ENCODE results near the gene RELN.
"Not testable (repeated sequence)": the region's sequence is repeated elsewhere in the genome, so short reads cannot be mapped to it uniquely, and the experiment has no call there.

The RELN gene

DNA sequence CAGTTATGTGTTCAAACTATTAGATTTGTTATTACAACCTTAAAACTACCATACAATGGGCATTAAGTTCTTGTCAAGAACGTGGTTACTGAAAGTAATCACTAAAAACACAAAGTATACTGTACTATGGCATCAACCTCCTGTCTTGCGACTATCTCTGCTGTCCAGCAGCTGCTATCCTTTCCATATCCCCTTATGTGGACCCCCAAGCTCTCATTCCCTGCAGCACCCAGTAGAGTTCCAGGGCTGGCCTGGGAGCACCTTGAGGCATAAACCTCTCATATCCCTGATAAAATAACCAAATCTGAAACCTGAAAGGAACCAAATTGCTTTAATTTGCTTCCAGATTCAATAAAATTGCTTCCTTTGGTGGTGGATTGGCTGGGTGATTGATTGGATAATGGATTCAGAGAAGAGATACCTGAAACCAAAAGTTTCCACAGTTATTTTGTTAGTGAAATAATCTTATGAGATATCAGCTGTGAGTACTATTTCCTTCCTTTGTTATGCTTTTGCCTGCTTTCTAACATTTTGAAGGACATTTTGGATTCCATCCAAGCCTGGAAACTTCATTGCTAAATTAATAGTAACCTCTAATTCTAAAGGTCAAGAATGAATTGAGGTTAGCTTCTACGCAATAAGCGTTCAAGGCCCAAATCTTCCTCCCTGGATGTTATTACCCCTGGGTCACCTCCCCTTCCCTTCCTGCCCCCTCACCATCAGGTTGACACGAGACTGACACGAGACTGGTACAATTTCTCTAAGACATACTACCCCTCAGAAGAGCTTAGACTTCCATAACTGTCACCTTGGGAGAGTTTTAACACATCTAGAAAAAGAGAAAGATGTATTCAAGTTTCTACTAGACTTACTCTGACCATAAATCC lies 48.8 kb downstream of the RELN start:
- no peak for DNase-seq

- no peak for DNase-seq
These were observed 51.8 kb downstream of the RELN start for GRCh38 chr7:103937680-103938079.

DNA sequence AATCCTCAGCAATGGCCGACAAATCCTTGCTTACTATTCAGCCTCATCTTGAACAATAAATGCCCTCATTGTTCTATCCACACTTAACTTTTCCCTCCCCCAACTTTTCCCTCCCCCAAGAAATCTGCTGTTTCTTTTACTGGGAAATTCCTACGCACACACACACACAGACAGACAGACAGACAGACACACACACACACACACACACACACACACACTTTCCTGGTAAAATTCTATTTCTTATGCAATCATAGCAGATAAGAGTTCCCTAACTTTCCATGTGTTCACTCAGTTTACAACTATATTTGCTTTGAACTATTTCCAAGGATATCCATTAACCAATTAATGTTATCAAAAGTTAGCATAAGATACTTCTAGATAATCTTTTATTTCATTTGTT lies 52.9 kb downstream of the RELN start:
- no peak for DNase-seq

- DNase-seq: no peak
These were observed 55.0 kb downstream of the RELN start for GRCh38 chr7:103934508-103934907.

DNA sequence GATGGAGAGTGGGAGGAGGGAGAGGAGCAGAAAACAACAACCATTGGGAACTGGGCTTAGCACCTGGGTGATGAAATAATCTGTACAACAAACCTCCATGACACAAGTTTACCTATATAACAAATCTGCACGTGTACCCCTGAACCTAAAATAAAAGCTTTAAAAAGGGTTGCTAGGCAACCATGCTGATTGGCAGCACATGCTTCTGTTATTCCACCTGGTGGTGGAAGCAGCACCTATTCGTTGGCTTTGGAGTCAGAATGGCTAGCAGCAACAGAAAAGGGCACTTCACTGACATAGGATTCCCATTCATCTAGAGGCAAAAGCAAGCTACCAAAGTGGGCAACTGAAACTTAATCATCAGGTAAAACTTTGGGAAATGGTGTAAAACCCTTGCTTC lies 57.1 kb downstream of the RELN start:
- no peak for DNase-seq

DNA sequence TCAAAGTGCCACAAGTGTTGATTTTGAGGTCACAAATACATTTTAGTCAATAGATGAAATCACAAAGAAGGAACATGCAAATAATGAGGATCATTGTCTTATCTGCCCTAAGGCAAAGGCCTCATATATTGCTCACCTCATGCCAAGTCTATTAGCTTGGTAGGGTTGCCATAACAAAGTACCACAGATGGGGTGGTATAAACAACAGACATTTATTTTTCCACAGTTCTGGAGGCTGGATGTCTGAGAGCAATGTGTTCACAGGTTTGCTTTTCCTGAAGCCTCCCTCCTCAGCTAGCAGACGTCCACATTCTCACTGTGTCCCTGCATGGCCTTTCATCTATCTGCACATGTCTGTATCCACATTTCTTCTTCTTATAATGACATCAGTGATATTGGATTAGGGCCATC lies 59.6 kb downstream of the RELN start:
- no peak for DNase-seq

DNA sequence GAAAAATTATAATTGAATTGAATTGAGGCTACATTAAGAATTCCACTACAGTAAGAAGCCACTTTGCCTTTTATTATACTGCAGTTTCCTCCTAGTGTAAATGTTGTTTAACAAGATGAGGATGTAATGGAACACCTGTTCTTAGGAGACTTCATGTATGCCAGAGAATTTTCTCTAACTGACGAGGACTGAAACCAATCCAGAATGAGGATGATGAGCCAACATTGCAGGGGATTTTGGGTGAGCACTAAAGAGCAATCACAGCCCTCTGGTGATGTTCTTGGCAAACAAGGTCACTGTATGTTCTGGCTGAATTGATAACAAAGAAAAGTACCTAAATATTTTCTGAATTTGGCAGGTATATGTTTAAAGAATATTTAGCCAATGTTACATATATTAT lies 60.9 kb downstream of the RELN start:
- DNase-seq: no peak

DNA sequence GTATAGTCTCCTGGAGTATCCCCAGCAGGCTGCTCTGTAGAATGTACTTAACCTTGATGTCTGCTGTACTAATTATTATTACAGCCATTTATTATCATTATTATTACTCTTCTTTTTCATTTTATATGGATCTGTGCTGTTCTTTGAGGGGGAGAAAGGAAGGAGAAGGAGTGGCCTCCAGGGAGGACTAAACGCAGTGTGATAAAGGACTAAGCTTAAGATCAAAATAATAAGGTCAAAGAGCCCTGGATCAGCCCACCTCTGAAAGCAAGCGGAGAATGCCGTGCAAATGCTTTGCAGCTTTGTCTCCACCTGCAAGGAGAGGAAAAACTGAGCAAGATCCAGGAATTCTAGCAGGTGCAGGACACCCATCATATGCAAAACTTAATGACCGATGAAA lies 65.3 kb downstream of the RELN start:
- no peak for DNase-seq

DNA sequence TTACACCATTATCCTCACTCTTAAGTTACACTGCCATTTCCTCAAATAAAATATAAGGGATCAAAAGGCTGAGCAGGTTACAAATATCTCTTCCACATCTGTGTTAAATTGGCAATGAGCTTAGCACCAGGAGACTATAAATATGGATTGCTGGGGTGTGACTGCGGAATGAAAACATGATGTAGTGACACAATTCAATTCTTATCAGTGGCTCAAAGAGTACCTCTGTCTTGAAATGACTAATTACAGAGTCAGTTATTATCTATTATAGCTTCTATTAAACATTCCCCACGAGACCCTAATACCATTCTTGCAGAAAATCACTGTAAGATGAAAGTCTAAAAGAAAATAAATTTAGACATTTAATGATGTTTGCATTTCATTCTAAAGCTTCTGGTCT lies 67.1 kb downstream of the RELN start:
- no peak for DNase-seq

DNA sequence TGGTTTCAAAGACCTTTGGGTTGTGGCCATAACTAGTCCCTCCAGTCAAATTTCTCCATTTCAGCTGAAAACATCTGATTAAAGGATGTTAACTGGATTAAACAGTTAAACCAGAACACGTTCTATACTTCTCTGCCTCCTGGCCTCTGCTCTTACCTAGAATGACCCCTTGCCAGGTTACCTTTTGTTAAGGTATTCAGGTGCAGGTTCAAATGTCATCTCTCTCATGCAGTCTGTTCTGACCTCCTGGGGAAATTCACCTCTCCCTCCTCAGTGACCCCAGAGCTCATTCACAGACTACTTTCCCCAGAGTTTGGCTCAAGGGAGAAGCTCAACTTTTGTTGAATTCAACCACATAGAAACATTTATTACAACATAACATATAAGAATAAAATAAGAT lies 67.8 kb downstream of the RELN start:
- DNase-seq: no peak

GRCh38 chr7:103919272-103919868 lies 70.1 kb downstream of the RELN start:
- DNase-seq: no peak

- DNase-seq: no peak
These were observed 70.7 kb downstream of the RELN start for GRCh38 chr7:103918631-103919271.

DNA sequence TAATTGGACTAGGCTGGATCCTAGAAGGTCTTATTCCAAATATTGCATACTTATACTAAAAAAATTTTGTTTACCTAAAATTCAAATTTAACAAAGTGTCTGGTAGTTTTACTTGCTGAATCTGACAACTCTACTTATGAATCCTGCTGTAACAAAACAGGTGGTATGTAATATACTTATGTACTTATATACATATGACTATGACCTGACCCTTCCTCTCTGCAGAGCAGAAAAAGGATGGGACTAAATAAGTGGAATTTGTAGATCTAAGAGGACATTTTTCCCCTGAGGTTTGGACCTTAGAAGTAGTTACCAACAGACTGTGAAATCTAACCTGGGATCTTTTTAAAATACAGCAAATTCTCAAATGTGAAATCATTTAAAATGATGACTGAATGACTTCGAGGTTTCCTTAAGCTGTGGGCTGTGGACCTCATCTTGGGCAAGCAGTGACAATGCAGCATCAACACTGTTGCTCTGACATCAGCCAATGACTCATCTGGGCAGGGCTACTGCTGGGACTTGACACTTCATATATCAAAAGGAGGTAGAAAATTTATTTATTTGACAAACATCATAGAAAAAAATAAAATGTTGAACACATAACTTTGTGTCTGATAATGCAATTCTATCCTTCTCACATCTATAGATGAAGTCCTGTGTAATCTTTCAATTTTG lies 73.6 kb downstream of the RELN start:
- DNase-seq: no peak

GRCh38 chr7:103914147-103914899 lies 75.1 kb downstream of the RELN start:
- no peak for DNase-seq

GRCh38 chr7:103912891-103913605 lies 76.4 kb downstream of the RELN start:
- no peak for DNase-seq

GRCh38 chr7:103911015-103911414 lies 78.4 kb downstream of the RELN start:
- not testable (repeated sequence) for DNase-seq

DNA sequence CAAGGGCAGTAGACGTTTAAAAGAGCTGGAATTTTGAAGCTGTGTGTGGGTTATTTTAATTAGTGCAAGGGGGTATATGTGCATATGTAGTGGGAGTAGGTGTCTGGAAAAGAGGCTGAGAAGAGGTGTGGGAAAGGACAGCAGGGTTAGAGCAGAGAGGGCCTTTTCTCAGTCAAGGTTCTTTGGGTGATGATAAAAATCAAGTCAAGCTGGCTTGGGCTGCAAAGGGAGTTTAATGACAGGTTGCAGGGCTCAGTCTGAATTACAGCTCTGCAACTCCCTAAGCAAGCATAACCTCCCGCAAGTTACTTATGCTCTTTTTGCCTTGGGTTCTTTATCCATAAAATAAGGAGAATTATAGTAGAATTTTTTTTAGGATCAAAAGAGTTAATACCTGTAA lies 83.5 kb downstream of the RELN start:
- no peak for DNase-seq

DNA sequence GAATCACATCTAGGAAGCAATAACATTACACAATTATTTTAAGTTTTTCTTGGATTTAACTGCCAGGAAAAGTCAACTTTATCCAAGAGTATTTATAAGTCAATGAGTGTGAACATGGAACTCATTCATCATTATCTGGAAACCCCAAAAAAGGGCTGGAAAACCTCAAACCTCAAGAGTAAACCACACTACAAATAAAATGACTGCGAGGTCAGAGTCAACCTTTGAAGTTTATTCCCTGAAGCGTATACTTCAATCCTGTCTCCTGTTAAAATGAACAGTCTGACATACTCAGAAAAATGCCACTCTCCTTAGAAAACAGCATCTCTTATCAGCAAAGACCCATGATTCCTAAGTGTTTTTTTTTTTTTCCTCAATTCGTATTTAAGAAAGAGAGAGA lies 86.5 kb downstream of the RELN start:
- DNase-seq: no peak

DNA sequence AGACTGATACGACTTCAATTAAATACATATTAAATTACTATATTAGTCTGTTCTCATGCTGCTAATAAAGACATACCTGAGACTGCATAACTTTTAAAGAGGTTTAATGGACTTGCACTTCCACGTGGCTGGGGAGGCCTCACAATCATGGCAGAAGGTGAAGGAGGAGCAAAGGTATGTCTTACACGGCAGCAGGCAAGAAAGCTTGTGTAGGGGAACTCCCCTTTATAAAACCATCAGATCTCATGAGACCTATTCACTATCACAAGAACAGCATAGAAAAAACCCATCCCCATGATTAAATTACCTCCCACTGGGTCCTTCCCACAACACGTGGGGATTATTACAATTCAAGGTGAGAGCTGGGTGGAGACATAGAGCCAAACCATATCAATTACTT lies 92.6 kb downstream of the RELN start:
- DNase-seq: not testable (repeated sequence)

- no peak for DNase-seq
These were observed 94.5 kb downstream of the RELN start for GRCh38 chr7:103894656-103895596.

- DNase-seq: no peak
These were observed 96.1 kb downstream of the RELN start for GRCh38 chr7:103893350-103893749.
